Activated naive CD8-positive, alpha-beta T cell treated with anti-CD3 and anti-CD28 coated beads, Interleukin-2, amount 10 ng/mL, durations not matched to agents 7 days and 5 days (primary cell): ENCODE results near the gene MAGEA8. TPM values are rescaled to one million over a fixed set of nuclear protein-coding genes. Genes with fewer than 3 reads are reported as not detected.
"Not testable (repeated sequence)": the region's sequence is repeated elsewhere in the genome, so short reads cannot be mapped to it uniquely, and the experiment has no call there.

ENCODE experiments used
- ATAC-seq: fragments of 150-1000 bp; cut with Tn5 transposase; one replicate; pipeline ENCODE4 v1.10.0; 2021; ENCODE audit warnings: low read depth, moderate library complexity
- POLR2A ChIA-PET: fragments of 350-600 bp; sonication (Branson Sonifier 250); formaldehyde crosslinking; loops from one replicate; lab custom pipeline; 2021; ENCODE audit warnings: antibody characterized with exemption; lab: Charles Lee
- DNase-seq: peaks from one replicate; pipeline ENCODE4 v3.0.0; 2021
- H3K27ac Mint-ChIP-seq: one replicate; pipeline ENCODE4 v1.8.0; 2022; ENCODE audit warnings: mild to moderate bottlenecking, mixed read lengths
- H3K27me3 Mint-ChIP-seq: one replicate; pipeline ENCODE4 v1.8.0; 2022; ENCODE audit warnings: mild to moderate bottlenecking, moderate library complexity, mixed read lengths
- H3K36me3 Mint-ChIP-seq: one replicate; pipeline ENCODE4 v1.8.0; 2021; ENCODE audit warnings: mild to moderate bottlenecking, mixed read lengths
- H3K4me1 Mint-ChIP-seq: one replicate; pipeline ENCODE4 v1.8.0; 2021; ENCODE audit warnings: mixed read lengths
- H3K4me3 Mint-ChIP-seq: one replicate; pipeline ENCODE4 v1.8.0; 2022; ENCODE audit warnings: mild to moderate bottlenecking, moderate library complexity, mixed read lengths
- H3K9me3 Mint-ChIP-seq: one replicate; pipeline ENCODE4 v1.8.0; 2021; ENCODE audit warnings: mixed read lengths
- total RNA-seq, 2 experiments: library from RNA; stranded (reverse); gene quantifications; one replicate each; pipeline ENCODE4 v1.2.3, GENCODE V29; 2021

MAGEA8 gene
- not detected for total RNA-seq

- ATAC-seq (no peak), DNase-seq (no peak)
- Mint-ChIP-seq H3K4me3 (no peak within 1 kb of the TSS), H3K9me3 (no peaks in the 10 kb centered on the region), H3K4me1 (peaks cover 4% of the 10 kb centered on the region), H3K27ac (no peak within 1 kb of the TSS), H3K27me3 (peaks cover 7% of the 10 kb centered on the region), H3K36me3 (no peaks in the 10 kb centered on the region)
- POLR2A ChIA-PET, result no interaction called here
Measured at GRCh38 chrX:149881081-149881711, at the start of gene MAGEA8. Gene MAGEA8 (plus strand): TSS chrX:149881183. CDS start chrX:149884273, 3,090 bp downstream.

GRCh38 chrX:149831473-149831872 lies 49.5 kb upstream of the MAGEA8 start:
- H3K4me3 Mint-ChIP-seq, result no peak overlapping the region
- H3K36me3 Mint-ChIP-seq, result no peaks in the 10 kb centered on the region
- DNase-seq (no peak), ATAC-seq (no peak)
- no peaks in the 10 kb centered on the region for H3K27me3 Mint-ChIP-seq
- H3K9me3 Mint-ChIP-seq, result no peaks in the 10 kb centered on the region
- POLR2A ChIA-PET, result no interaction called here
- no peak overlapping the region for H3K27ac Mint-ChIP-seq
- H3K4me1 Mint-ChIP-seq, result peaks cover 25% of the 10 kb centered on the region

GRCh38 chrX:149836728-149837127 lies 44.3 kb upstream of the MAGEA8 start:
- H3K36me3 Mint-ChIP-seq, H3K4me3 Mint-ChIP-seq, H3K27me3 Mint-ChIP-seq, H3K4me1 Mint-ChIP-seq, ATAC-seq, H3K9me3 Mint-ChIP-seq, DNase-seq, POLR2A ChIA-PET, H3K27ac Mint-ChIP-seq: not testable (repeated sequence)

- Mint-ChIP-seq H3K27ac (no peak overlapping the region), H3K4me1 (peaks cover 6% of the 10 kb centered on the region), H3K9me3 (no peaks in the 10 kb centered on the region), H3K36me3 (peaks cover 2% of the 10 kb centered on the region), H3K27me3 (no peaks in the 10 kb centered on the region), H3K4me3 (no peak overlapping the region)
- no peak for DNase-seq
- POLR2A ChIA-PET, result no interaction called here
- no peak for ATAC-seq
Measured at GRCh38 chrX:149837167-149837566, 43.8 kb upstream of the MAGEA8 start.

- POLR2A ChIA-PET, result no interaction called here
- Mint-ChIP-seq H3K36me3 (peaks cover 2% of the 10 kb centered on the region), H3K27me3 (no peaks in the 10 kb centered on the region), H3K4me1 (peaks cover 6% of the 10 kb centered on the region), H3K9me3 (no peaks in the 10 kb centered on the region), H3K4me3 (no peak overlapping the region), H3K27ac (no peak overlapping the region)
- no peak for DNase-seq
- ATAC-seq, result no peak
Measured at GRCh38 chrX:149837639-149838038, 43.3 kb upstream of the MAGEA8 start.

GRCh38 chrX:149841929-149842328 lies 39.1 kb upstream of the MAGEA8 start:
- Mint-ChIP-seq H3K4me3 (no peak overlapping the region), H3K9me3 (no peaks in the 10 kb centered on the region), H3K27me3 (peaks cover 4% of the 10 kb centered on the region), H3K36me3 (peaks cover 2% of the 10 kb centered on the region), H3K4me1 (peaks cover 5% of the 10 kb centered on the region), H3K27ac (no peak overlapping the region)
- POLR2A ChIA-PET, result no interaction called here
- DNase-seq, result no peak
- no peak for ATAC-seq

- H3K4me3 Mint-ChIP-seq, result no peak overlapping the region
- DNase-seq (no peak), ATAC-seq (no peak)
- H3K27me3 Mint-ChIP-seq, result peaks cover 4% of the 10 kb centered on the region
- H3K4me1 Mint-ChIP-seq, result no peaks in the 10 kb centered on the region
- no peak overlapping the region for H3K27ac Mint-ChIP-seq
- POLR2A ChIA-PET, result no interaction called here
- no peaks in the 10 kb centered on the region for H3K9me3 Mint-ChIP-seq
- H3K36me3 Mint-ChIP-seq, result peaks cover 2% of the 10 kb centered on the region
Measured at GRCh38 chrX:149845385-149845784, 35.6 kb upstream of the MAGEA8 start.

GRCh38 chrX:149846789-149847188 lies 34.2 kb upstream of the MAGEA8 start:
- Mint-ChIP-seq H3K4me3 (no peak overlapping the region), H3K9me3 (no peaks in the 10 kb centered on the region), H3K27me3 (peaks cover 4% of the 10 kb centered on the region), H3K36me3 (no peaks in the 10 kb centered on the region), H3K27ac (no peak overlapping the region), H3K4me1 (no peaks in the 10 kb centered on the region)
- POLR2A ChIA-PET, result no interaction called here
- DNase-seq, result no peak
- ATAC-seq, result no peak

GRCh38 chrX:149848855-149849254 lies 32.1 kb upstream of the MAGEA8 start:
- POLR2A ChIA-PET, result no interaction called here
- H3K27me3 Mint-ChIP-seq, result peaks cover 5% of the 10 kb centered on the region
- no peaks in the 10 kb centered on the region for H3K9me3 Mint-ChIP-seq
- ATAC-seq (no peak), DNase-seq (no peak)
- H3K4me3 Mint-ChIP-seq, result no peak overlapping the region
- H3K27ac Mint-ChIP-seq, result no peak overlapping the region
- H3K36me3 Mint-ChIP-seq, result no peaks in the 10 kb centered on the region
- H3K4me1 Mint-ChIP-seq, result no peaks in the 10 kb centered on the region

- Mint-ChIP-seq H3K27ac (no peak overlapping the region), H3K4me1 (no peaks in the 10 kb centered on the region), H3K4me3 (no peak overlapping the region), H3K27me3 (peaks cover 5% of the 10 kb centered on the region), H3K36me3 (no peaks in the 10 kb centered on the region), H3K9me3 (no peaks in the 10 kb centered on the region)
- no peak for ATAC-seq
- POLR2A ChIA-PET, result no interaction called here
- no peak for DNase-seq
Measured at GRCh38 chrX:149849787-149850186, 31.2 kb upstream of the MAGEA8 start.

GRCh38 chrX:149851864-149852263 lies 29.1 kb upstream of the MAGEA8 start:
- Mint-ChIP-seq H3K4me1 (no peaks in the 10 kb centered on the region), H3K4me3 (no peak overlapping the region), H3K27me3 (peaks cover 3% of the 10 kb centered on the region), H3K27ac (no peak overlapping the region), H3K9me3 (no peaks in the 10 kb centered on the region), H3K36me3 (no peaks in the 10 kb centered on the region)
- DNase-seq, result no peak
- no peak for ATAC-seq
- POLR2A ChIA-PET, result no interaction called here

GRCh38 chrX:149853925-149854324 lies 27.1 kb upstream of the MAGEA8 start:
- POLR2A ChIA-PET, result no interaction called here
- Mint-ChIP-seq H3K4me1 (no peaks in the 10 kb centered on the region), H3K36me3 (no peaks in the 10 kb centered on the region), H3K27ac (no peak overlapping the region), H3K27me3 (peaks cover 3% of the 10 kb centered on the region), H3K9me3 (peaks cover 3% of the 10 kb centered on the region), H3K4me3 (no peak overlapping the region)
- ATAC-seq (no peak), DNase-seq (no peak)

GRCh38 chrX:149858592-149858991 lies 22.4 kb upstream of the MAGEA8 start:
- Mint-ChIP-seq H3K27me3 (peaks cover 19% of the 10 kb centered on the region), H3K36me3 (peaks cover 3% of the 10 kb centered on the region), H3K4me1 (no peaks in the 10 kb centered on the region), H3K9me3 (peaks cover 15% of the 10 kb centered on the region), H3K27ac (no peak overlapping the region), H3K4me3 (no peak overlapping the region)
- POLR2A ChIA-PET, result no interaction called here
- DNase-seq (no peak), ATAC-seq (no peak)

GRCh38 chrX:149860445-149860844 lies 20.5 kb upstream of the MAGEA8 start:
- Mint-ChIP-seq H3K4me3 (no peak overlapping the region), H3K9me3 (peaks cover 16% of the 10 kb centered on the region), H3K27ac (no peak overlapping the region), H3K36me3 (peaks cover 3% of the 10 kb centered on the region), H3K4me1 (no peaks in the 10 kb centered on the region), H3K27me3 (peaks cover 17% of the 10 kb centered on the region)
- POLR2A ChIA-PET, result no interaction called here
- DNase-seq, result no peak
- no peak for ATAC-seq
